DMS53 (cell line): ENCODE results near the gene TPSD1.
A peak's percentile ranks its signal among the peaks of the same experiment; 100 is the strongest.
"Not testable (repeated sequence)": the region's sequence is repeated elsewhere in the genome, so short reads cannot be mapped to it uniquely, and the experiment has no call there.

Experiments used
- DNase-seq: peaks from one replicate; lab custom pipeline; 2025; lab: John Stamatoyannopoulos, UW

Gene TPSD1

DNA sequence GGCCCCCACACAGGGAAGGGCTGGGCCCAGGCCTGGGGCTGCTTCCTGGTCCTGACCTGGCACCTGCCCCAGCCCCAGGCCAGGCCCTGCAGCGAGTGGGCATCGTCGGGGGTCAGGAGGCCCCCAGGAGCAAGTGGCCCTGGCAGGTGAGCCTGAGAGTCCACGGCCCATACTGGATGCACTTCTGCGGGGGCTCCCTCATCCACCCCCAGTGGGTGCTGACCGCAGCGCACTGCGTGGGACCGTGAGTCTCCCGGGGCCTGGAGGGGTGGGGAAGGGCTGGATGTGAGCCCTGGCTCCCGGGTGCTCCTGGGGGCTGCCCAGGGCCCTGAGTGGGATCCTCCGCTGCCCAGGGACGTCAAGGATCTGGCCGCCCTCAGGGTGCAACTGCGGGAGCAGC is 14.8 kb upstream of the TPSD1 start:
- DNase-seq = not testable (repeated sequence)

- DNase-seq = not testable (repeated sequence)
Measured at GRCh38 chr16:1243363-1243762, 12.5 kb upstream of the TPSD1 start.

- not testable (repeated sequence) for DNase-seq
Measured at GRCh38 chr16:1243907-1244850, 11.7 kb upstream of the TPSD1 start.

DNA sequence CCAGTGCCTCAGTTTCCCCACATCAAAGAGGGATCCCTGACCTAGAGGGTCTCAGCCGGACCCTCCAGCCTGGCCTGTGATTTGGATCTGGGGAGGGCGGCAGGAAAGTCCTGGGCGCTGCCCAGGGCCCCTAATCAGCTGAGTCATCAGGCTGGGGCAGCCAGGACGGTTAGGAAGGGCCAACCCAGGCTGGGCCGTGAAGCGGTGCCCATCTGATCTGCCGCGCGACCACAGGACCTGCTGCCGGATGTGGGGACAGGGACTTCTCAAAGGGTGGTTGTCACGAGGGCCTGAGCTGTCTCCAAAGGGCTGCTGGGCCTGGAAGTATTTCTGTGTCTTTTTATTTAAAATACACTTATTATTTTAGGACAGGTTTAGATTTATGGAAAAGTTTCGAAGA is 11.0 kb upstream of the TPSD1 start:
- no peak for DNase-seq

DNA sequence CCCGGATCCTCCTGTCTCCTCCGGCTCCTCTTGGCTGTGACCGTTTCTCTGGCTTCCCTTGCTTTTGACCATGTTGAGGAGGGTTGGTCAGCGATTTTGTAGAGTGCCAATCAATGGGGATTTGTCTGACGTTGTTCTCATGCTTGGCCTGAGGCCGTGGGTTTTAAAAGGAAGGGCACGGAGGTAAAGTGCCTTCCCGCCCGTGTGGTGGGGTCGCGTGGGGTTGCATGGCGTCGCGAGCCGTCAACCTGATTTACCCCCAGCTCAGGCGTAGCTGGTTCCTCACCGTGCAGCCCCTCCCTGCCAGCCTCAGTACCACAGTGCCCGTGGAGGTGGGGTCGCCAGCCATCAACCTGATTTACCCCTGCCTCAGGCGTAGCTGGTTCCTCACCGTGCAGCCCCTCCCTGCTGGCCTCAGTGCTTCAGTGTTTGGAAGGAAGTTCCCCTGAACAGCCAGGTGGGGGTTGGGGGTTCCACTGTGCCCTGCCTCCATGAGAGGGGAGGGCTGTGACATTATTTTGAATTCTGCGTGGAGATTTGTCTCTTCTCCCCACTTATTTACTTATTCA is 10.3 kb upstream of the TPSD1 start:
- no peak for DNase-seq

GRCh38 chr16:1247903-1248537 is 7.8 kb upstream of the TPSD1 start:
- not testable (repeated sequence) for DNase-seq

DNA sequence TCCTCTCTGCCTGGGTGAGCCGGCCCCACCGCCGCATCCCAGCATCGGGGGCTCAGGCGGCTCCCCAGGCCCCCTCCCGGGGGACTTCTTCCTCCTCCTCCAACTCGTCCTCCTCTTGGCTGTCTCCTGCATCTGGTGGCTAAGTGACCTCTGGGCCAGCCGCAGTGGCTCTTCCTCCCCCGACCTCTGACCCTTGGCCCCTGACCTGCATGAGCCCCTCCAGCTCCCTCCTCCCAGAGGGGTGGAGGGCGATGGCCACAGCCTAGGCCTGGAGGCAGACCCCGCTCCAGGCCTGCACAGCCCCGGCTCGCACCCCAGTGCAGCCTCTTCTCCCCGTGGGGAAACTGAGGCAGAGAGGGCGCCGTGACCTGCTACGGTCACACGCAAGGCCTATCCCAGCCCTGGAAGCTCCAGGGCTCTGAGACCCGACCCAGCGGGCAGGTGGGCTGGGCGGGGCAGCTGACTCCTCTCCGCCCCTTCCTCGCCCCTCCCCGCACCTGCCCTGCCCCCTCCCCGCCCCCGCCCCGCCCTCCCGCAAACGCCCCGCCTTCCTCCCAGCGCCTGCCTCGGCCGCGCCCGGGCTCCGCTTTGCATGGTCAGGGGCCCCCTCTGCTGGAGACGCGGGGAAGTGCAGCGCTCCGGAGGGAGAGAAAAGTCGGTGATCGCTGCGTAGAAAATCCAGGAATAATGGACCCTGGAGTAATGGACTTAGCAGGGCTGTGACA is 6.7 kb upstream of the TPSD1 start:
- DNase-seq = not testable (repeated sequence)

DNA sequence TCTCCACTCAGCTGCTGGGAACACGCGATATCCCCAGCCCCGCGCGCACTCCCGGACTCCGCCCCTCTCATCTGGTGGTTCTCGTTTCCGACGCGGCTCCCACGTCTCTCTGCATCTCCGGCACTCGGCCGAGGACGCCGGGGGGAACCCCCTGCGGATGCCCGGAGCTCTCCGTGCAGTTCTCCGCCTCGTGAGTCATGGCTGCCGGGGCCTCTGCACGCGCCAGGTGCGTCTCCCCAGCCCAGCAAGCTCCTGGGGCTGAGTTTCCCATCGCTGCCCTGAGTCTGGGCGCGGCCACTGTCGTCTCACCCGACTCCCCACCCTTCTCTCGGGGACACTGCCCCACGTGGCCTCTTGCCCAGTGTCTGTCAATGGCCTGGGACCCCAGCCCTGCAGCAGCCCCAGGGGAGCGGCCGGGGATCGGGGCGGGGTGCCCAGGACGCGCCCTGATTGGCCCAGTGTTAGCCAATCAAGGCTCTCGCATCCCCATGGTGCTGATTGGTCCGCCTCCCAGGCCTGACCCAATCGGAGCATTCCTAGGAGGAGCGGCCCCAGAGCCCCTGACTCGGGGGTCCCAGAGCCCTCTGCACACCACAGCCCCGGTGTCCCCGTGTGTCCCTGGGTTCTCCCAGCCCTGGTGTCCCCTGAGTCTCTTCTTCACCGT is 2.0 kb upstream of the TPSD1 start:
- not testable (repeated sequence) for DNase-seq

DNA sequence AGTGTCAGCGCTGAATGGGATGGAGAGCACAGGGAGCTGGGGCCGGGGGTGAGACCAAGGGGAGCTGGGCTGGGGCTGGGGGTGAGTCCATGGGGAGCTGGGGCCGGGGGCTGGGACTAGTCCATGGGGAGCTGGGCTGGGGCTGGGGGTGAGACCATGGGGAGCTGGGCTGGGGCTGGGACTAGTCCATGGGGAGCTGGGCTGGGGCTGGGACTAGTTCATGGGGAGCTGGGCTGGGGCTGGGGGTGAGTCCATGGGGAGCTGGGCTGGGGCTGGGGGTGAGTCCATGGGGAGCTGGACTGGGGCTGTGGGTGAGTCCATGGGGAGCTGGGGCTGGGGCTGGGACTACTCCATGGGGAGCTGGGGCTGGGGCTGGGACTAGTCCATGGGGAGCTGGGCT is 1.0 kb upstream of the TPSD1 start:
- not testable (repeated sequence) for DNase-seq

GRCh38 chr16:1256296-1256873 is 516 bp downstream of the TPSD1 start:
- DNase-seq = not testable (repeated sequence)

DNA sequence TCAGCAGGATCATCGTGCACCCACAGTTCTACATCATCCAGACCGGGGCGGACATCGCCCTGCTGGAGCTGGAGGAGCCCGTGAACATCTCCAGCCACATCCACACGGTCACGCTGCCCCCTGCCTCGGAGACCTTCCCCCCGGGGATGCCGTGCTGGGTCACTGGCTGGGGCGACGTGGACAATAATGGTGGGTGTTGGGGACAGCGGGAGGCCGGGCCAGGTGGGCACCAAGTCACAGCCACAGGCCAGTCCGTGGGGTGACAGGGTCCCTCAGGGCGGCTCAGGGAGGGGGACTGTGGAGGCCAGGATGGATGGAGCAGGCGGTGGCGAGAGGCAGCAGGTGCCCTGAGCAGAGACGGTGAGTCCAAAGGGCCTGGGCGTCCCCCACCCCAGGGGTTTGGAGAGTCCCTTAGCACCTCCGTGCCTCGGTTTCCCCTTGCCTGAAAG is 1.0 kb downstream of the TPSD1 start:
- no peak for DNase-seq

GRCh38 chr16:1257561-1258224 is 1.8 kb downstream of the TPSD1 start:
- no peak for DNase-seq

DNA sequence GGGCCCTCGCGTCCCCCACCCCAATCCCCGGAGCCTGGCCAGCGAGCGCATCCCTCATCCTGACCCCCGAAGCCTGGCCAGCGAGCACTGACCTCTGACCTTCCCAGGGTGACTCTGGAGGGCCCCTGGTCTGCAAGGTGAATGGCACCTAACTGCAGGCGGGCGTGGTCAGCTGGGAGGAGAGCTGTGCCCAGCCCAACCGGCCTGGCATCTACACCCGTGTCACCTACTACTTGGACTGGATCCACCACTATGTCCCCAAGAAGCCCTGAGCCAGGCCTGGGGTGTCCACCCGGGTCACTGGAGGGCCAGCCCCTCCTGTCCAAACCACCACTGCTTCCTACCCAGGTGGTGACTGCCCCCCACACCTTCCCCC is 2.3 kb downstream of the TPSD1 start:
- DNase-seq = peak; percentile 41

DNA sequence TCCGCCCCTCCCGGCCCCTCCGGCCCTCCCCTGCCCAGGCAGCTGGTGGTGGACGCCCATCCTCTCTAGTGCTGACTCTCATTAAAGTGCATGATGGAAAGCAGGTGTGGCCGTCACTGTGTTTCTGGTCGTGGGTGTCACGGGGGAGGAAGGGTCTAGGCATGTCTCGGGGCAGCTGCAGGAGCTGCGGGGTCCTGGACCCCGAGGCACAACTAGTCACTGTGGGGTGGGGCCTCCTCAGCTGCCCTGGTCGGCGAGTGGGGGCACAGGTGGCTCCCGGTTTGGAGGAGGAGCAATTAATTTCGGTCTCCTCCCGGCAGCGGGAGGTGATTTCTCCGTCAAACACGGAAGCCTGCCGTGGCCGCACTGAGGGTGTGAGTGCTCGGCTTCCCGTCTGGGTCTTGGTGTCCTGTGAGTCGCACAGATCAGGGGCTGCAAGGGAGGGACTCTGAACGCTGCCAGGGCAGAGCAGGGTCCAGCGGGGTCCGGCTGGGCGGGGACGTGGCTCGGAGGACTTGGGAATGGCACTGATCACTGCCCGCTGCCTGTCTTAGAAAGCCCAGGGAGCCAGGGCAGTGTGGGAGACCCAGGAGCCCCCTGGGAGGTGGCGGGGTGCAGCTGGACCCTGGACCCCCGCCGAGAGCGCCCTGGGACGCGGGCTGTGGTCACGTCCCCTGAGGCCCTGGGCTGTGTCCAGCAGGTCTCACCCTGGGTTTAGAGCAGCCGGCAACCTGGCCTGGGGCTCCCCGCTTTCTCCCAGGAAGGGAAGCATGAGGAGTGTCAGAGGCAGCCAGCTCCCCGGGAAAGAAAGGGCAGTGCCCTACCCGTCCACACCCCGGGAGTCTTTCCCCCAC is 3.3 kb downstream of the TPSD1 start:
- DNase-seq = peak; percentile 64

DNA sequence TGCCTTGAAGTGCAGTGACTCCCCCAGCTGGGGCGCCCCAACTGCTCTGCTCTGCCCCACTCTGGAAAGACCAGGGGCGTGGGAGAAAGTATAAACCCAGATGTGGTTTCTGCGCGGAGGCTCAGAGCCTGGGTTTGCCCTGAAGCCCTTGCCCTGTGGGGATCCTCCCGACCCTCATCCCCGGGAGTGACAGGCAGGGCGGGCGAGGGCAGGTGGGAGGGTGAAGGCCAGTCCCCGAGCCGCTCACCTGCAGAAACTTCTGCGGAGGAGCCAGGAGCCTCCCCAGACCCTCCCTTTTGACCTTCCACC is 3.8 kb downstream of the TPSD1 start:
- DNase-seq = no peak

DNA sequence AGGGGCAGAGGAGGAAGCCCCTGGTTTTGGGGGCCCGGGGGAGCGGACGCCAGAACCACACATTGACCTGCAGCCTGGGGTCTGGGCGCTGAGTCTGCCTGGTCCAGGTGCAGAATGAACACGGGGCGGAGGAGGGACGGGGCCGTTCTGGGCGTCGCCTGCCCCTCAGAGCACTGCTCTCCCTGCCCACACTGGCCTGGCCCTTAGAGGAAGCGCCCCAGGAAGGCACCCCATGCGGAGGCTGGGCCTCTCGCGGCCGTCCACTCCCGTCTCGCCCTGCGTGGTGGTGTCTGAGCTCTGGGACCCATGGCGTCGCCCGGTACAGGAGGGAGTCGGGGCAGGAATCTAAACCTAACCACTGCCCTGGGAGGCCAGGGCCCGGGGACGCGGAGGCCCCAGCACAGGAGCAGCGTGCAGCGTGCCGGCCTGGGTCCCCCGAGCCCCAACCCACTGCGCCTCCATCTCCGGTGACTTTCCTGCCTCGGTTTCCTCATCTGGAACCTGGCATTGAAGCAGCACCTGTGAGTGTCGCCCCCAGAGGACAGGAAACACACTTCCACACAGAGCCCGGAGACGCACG is 4.3 kb downstream of the TPSD1 start:
- DNase-seq = no peak

DNA sequence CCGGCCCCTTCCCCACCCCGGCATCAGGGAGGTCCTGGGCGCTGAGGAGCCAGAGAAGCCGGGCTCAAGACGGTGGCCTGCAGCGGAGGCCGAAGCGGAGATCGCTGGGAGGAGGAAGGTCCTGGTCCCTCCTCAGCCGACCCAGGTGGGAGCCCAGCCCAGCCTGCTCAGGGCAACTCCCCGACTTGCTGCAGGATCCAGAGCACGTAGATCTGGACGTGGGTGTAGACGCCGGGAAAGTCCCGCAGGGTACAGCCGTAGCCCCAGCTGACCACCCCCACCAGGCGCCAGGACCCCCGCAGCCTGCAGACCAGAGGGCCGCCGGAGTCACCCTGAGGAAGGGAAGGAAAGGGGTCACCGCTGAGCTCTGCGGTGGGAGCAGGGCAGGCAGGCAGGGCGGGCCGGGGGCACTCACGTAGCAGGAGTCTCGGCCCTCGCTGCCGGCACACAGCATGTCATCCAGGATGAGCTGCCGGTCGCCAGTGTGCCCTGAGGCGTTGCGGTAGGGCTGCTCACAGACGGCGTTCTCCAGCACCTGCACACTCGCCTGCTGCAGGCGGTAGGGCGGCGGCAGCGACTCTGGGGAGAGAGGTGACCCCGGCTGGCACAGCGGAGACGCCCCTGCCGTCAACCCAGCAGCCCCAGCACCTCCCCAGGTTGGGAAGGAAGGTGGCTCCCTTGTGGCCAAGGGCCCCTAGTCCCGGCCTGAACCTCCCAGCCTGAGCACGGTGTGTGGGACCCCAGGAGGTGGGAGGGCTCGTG is 5.4 kb downstream of the TPSD1 start:
- DNase-seq = peak; percentile 69

- no peak for DNase-seq
Measured at GRCh38 chr16:1262210-1262845, 6.5 kb downstream of the TPSD1 start.
